Left renal cortex interstitium (tissue), 4 donors: ENCODE results near the gene TRMT61A. TPM values are rescaled to one million over a fixed set of nuclear protein-coding genes. Genes with fewer than 3 reads are reported as not detected.

Experiments
- DNase-seq, 4 donors: peaks; one replicate each; pipeline ENCODE4 v3.0.0-alpha.2; 2013; ENCODE audit warnings: low read depth in 4 of 4, low spot score in 2 of 4, missing footprints in 1 of 4
- polyA plus RNA-seq, 4 donors: library from polyadenylated mRNA; unstranded; fragments of 120-200 nt; gene quantifications; one replicate each; pipeline ENCODE4 v1.2.1, GENCODE V29; 2013; ENCODE audit not compliant: insufficient read length in 4 of 4

Gene TRMT61A
- polyA plus RNA-seq, 4 donors = 6.0 to 9.8 (median 8.8) TPM

- no peak for DNase-seq
These were observed 17.1 kb downstream of the TRMT61A start for GRCh38 chr14:103545915-103546651.

- DNase-seq = no peak
These were observed 17.9 kb downstream of the TRMT61A start for GRCh38 chr14:103546652-103547454.

GRCh38 chr14:103547455-103547940 is 18.5 kb downstream of the TRMT61A start:
- no peak for DNase-seq

- no peak for DNase-seq
These were observed 19.0 kb downstream of the TRMT61A start for GRCh38 chr14:103547941-103548462.

- DNase-seq = no peak
These were observed 19.7 kb downstream of the TRMT61A start for GRCh38 chr14:103548463-103549351.

- no peak for DNase-seq
These were observed 20.6 kb downstream of the TRMT61A start for GRCh38 chr14:103549361-103550311.

GRCh38 chr14:103550451-103551337 is 21.7 kb downstream of the TRMT61A start:
- peak in 1 of 4 donors; percentile 69 for DNase-seq

GRCh38 chr14:103551338-103551762 is 22.4 kb downstream of the TRMT61A start:
- no peak for DNase-seq

GRCh38 chr14:103552011-103552845 is 23.2 kb downstream of the TRMT61A start:
- DNase-seq = no peak

- DNase-seq = no peak
These were observed 23.8 kb downstream of the TRMT61A start for GRCh38 chr14:103552846-103553210.

GRCh38 chr14:103555559-103556337 is 26.8 kb downstream of the TRMT61A start:
- DNase-seq = no peak

- DNase-seq = no peak
These were observed 28.2 kb downstream of the TRMT61A start for GRCh38 chr14:103556946-103557758.

GRCh38 chr14:103558071-103558882 is 29.3 kb downstream of the TRMT61A start:
- DNase-seq = peak in 1 of 4 donors; percentile 65

- no peak for DNase-seq
These were observed 30.8 kb downstream of the TRMT61A start for GRCh38 chr14:103559766-103560165.

- no peak for DNase-seq
These were observed 31.7 kb downstream of the TRMT61A start for GRCh38 chr14:103560691-103561090.
